ENCODE results near the gene MMD.
"Not testable (repeated sequence)": the region's sequence is repeated elsewhere in the genome, so short reads cannot be mapped to it uniquely, and the experiment has no call there.

The MMD gene

DNA sequence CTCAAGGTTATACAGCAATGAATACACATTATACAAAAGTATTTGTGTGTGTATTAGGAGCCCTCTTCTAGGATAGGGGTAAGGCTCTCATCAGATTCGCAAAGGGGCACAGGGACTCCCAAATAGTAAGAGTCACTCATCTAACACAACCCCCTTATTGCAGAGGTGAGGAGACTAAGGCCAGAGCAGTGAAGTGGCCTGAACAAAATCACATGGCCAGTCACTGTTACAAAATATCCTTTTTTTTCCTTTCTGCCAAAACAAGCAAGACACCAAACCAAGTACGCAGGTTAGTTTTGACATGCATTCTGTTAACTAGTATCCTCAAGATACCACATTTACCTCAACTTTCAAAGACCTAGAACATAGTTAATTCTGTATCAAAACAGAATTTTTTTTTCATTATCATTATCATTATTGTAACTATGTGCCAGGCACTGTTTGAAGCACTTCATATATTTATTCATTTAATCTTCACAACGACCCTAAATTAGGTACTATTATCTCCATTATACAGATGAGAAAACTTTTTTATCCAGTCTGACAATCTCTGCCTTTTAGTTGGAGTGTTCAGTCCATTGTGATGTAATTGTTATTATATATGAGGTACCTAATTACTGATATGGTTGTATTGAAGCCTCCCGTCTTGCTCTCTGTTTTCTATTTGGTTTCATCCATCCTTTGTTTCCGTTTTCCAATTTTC is 25.7 kb downstream of the MMD start:
- TF ChIP-seq, protein P1, sequence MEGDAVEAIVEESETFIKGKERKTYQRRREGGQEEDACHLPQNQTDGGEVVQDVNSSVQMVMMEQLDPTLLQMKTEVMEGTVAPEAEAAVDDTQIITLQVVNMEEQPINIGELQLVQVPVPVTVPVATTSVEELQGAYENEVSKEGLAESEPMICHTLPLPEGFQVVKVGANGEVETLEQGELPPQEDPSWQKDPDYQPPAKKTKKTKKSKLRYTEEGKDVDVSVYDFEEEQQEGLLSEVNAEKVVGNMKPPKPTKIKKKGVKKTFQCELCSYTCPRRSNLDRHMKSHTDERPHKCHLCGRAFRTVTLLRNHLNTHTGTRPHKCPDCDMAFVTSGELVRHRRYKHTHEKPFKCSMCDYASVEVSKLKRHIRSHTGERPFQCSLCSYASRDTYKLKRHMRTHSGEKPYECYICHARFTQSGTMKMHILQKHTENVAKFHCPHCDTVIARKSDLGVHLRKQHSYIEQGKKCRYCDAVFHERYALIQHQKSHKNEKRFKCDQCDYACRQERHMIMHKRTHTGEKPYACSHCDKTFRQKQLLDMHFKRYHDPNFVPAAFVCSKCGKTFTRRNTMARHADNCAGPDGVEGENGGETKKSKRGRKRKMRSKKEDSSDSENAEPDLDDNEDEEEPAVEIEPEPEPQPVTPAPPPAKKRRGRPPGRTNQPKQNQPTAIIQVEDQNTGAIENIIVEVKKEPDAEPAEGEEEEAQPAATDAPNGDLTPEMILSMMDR (IDR thresholded peaks at IDR 0.05): no peak
- H3K27ac ChIP-seq: no peak overlapping the region

DNA sequence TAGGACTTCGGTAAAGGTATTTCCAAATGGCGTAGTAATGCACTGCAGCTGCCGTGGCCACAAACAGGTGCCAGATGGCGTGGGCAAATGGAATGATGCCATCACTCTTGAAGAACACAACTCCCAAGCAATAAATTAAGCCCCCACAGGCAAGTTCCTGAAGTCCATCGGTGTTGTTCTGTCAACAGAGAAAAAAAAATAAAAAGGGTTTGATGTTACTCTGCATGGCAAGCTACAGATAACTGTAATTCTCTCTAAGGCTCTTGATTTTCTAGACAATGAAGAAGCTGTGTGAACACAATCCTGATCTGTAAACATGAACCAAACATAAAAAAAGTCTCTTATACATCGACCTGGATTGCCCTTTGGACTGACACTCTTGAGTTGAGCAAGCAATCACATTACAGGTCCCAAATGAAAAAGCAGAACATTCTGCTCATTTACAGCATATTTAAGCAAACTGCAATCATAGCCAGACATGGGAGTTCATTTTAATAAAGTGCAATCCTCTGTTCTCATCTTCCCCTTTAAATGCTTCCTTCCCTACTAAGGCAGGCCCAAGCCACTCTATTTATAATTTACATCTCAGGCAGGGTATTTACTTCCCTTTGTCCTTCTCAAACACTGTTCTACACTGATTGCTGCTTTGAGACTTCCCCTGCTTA is 27.1 kb downstream of the MMD start:
- peak overlapping the region; percentile 54 for H3K27ac ChIP-seq
- no peak for TF ChIP-seq ZFX (IDR thresholded peaks at IDR 0.05; ENCODE audit: borderline replicate concordance)
- TF ChIP-seq, protein P1 (IDR thresholded peaks at IDR 0.05): no peak

DNA sequence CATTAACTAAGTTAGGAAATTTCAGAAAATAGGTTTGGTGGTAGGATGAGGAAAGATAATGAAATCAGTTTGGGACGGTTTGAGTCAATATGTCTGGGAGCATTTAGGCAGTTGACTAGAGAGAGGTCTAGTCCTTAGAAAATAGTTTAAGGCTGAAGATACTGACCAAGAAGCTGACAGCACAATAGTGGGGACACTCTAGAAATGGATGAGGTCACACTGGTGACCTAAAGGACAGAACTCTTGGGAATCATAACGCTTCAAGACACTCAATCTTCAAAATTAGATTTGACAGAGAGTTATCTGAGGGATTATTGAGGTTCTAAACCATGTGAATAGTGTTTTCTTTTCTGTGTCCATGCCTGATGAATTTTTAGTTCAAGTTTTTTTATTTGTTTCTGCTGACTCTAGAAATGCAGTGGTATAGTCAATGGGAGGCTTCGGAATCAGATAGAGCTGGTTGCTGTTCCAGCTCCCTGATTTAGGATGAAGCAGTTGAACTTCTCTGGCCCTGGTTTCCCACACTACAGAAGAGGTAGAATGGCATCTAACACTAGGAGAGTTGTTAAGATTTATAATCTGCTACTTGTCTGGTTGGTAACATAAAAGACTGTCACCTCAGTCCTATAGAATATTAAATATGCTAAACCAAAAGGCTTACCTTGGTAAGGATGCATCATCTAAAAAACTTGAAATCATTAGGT is 29.7 kb downstream of the MMD start:
- H3K27ac ChIP-seq: no peak overlapping the region
- TF ChIP-seq ZFX (IDR thresholded peaks at IDR 0.05; ENCODE audit: borderline replicate concordance): no peak

DNA sequence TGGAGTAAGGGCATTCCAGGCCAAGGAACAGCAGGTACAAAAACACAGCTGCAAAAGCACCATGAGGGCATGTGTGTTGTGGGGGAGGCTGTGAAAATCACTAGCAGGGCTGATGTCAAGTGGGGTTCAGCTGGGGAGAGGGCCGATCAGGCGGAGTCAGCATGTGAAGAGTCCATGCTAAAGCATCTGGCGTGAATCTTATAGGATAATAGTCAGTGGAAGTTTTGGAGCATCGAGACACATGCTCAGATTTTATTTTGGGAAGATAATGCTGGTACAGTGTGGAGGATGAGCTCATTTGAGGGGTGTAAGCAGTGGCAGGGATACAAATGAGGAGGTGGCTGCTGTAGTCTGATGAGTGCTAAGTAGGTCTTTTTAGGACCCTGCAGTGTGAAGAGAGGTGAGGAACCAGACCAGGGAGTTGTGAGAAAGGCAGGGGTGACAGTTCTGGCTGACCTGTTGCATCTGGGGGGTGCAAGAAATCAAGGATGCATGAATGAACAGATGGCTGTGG is 30.3 kb downstream of the MMD start:
- H3K27ac ChIP-seq: no peak overlapping the region
- TF ChIP-seq, protein P1 (IDR thresholded peaks at IDR 0.05): no peak
- TF ChIP-seq ZFX (IDR thresholded peaks at IDR 0.05; ENCODE audit: borderline replicate concordance): no peak

DNA sequence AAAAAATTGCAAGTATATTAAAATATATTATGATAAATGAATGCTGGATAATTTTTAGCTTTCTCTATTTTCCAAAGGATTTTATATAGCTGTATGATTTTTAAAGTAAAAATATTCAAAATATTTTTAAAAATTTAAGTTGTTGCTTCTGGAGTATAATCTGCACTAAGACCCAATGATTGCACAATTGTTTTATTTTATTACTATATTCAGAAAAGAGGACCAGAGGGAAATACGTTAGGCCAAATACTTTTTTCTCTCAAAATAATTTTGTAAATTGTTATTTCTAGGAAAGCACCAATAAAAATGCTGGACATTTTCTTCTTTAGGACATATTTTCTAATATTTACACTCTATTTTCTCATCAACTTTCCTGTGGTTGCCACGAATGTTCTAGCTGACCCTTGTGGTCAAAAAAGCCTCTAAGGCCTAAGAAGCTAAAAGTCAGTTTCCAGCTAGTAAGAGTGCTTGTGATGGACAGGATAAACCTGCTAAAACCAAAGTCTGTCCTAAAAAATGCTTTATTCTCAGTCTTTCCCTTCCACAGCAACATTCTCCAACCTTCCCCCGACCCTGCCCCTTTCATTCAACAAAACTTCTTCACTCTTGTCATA is 31.2 kb downstream of the MMD start:
- no peak overlapping the region for H3K27ac ChIP-seq
- no peak for TF ChIP-seq ZFX (IDR thresholded peaks at IDR 0.05; ENCODE audit: borderline replicate concordance)
- TF ChIP-seq, protein P1 (IDR thresholded peaks at IDR 0.05): no peak

DNA sequence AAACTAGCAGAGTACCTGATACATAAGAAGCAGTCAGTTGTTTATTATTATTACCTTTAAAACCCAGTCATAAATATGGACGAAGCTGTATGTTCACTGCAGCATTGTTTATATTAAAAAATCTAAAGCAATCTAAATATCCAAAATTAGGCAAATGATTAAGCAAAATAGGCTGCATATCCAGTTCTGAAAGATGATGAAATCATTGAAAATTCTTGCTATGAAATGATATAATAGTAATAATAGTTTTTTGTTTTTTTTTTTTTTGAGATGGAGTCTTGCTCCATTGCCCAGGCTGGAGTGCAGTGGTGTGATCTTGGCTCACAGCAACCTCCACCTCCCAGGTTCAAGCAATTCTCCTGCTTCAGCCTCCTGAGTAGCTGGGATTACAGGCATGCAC is 31.9 kb downstream of the MMD start:
- H3K27ac ChIP-seq: not testable (repeated sequence)

DNA sequence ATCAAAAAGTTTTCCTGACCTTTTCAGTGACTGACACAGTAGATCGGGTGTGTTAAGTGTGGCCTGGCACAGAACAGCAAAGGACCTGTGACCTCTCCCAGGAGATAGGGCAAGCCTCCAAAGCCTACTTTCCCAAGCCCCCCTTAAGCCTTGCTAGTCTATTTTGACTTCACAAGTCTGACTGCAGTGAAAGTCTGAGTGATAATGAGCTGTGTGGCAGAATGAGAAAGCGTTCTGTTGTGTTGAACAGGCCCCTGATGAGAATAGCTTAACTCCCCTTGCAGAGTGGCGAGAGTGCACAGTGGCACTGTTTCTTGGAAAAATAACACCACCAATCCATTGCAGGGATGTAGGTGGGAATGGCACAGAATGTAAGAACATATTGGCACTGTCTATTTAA is 32.8 kb downstream of the MMD start:
- no peak overlapping the region for H3K27ac ChIP-seq

More for the DNA sequence above, 32.8 kb downstream of the MMD start:
- no peak for TF ChIP-seq ZFX (IDR thresholded peaks at IDR 0.05; ENCODE audit: borderline replicate concordance)
- TF ChIP-seq, protein P1 (IDR thresholded peaks at IDR 0.05): no peak
